Measurements from ENCODE around the gene SPTBN2. TPM values are rescaled to one million over a fixed set of nuclear protein-coding genes. Genes with fewer than 3 reads are reported as not detected.

The SPTBN2 gene
- total RNA-seq, result 10 to 100 TPM in 2 of 4 donors, 1 to 10 TPM in 2; 3.1 to 18.3 (median 8.5) TPM

DNA sequence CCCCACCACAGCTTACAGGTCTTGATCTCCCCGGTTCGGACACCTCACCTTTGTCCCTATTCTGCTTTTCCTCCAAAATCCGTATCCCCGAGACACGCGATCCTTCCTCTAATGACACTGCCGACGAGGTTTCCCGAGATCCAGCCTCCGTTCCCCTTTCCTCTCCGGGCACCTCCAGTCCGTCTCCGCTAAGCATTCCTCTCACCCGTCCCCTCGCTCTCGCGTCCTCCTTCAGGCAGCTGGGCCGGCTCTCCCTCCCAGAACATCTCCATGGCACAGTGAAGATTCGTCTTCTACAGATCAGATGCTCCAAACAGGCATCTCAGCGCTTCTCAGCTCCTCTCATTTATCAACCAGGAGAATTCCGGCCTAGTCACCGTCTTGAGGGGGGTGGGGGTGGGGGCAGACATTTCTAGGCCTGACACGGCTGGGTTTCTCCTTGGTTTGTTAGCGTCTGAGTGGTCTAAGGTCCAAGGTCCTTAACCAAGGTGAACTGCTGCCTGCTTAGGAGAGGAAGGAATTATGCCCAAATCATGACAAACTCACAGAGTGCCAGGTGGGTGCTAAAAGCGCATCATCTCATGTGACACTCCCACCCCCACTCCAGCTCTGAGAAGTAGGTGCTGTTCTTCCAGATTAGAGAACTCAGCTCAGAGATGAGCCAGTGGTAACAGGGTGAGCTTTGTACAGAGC lies at the start of gene SPTBN2:
SPTBN2 (minus strand) TSS at position 524 of the 693 bp plus-strand sequence. CDS start 7,976 bp downstream, outside the sequence.
- Histone ChIP-seq H3K36me3 (no peaks in the 10 kb centered on the region), H3K27ac (peak within 1 kb of the TSS in 2 of 4 donors; percentile 6 to 58), H3K9me3 (no peaks in the 10 kb centered on the region), H3K27me3 (peaks cover 3 to 24% of the 10 kb centered on the region in 2 donors), H3K4me3 (peak within 1 kb of the TSS; percentile 31 to 62 (median 46)), H3K4me1 (peaks cover 0 to 17% (median 4%) of the 10 kb centered on the region in 4 donors)
- DNase-seq (ENCODE audit: low spot score in 2 of 2), result no peak
- 19 to 21% methylated on average over 25 of the region's 25 CpGs for WGBS, 2 donors
- no peak for TF ChIP-seq POLR2A (IDR thresholded peaks at IDR 0.05)
- no peak for TF ChIP-seq EP300 (IDR thresholded peaks at IDR 0.05)
- TF ChIP-seq, protein P1, sequence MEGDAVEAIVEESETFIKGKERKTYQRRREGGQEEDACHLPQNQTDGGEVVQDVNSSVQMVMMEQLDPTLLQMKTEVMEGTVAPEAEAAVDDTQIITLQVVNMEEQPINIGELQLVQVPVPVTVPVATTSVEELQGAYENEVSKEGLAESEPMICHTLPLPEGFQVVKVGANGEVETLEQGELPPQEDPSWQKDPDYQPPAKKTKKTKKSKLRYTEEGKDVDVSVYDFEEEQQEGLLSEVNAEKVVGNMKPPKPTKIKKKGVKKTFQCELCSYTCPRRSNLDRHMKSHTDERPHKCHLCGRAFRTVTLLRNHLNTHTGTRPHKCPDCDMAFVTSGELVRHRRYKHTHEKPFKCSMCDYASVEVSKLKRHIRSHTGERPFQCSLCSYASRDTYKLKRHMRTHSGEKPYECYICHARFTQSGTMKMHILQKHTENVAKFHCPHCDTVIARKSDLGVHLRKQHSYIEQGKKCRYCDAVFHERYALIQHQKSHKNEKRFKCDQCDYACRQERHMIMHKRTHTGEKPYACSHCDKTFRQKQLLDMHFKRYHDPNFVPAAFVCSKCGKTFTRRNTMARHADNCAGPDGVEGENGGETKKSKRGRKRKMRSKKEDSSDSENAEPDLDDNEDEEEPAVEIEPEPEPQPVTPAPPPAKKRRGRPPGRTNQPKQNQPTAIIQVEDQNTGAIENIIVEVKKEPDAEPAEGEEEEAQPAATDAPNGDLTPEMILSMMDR (IDR thresholded peaks at IDR 0.05), result no peak

DNA sequence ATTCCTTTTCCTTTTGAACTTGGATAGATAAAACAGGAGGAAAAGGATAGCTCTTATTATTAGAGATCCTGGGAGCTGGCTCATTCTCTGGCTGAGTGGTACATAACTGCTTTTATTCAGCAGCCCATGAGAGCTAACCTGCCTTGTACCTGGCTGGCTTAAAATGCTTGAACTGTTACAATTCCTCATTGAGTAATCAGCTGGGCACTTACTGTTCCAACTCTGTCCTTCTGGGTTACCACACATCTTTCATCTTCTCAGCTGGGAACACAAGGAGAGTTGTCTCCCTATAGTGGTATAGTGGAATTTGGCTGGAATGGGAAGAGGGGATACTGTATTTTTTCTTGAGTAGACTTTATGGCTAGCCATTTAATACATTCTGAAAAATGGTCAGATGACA lies 39.8 kb upstream of the SPTBN2 start:
- no peak overlapping the region for H3K27ac ChIP-seq
- TF ChIP-seq EP300 (IDR thresholded peaks at IDR 0.05) (no peak), POLR2A (IDR thresholded peaks at IDR 0.05) (no peak)
- TF ChIP-seq, protein P1 (IDR thresholded peaks at IDR 0.05), result no peak
- H3K4me1 ChIP-seq, result peaks cover 0 to 11% (median 0%) of the 10 kb centered on the region in 4 donors
- H3K4me3 ChIP-seq, result no peak overlapping the region
- no peaks in the 10 kb centered on the region for H3K9me3 ChIP-seq
- no peaks in the 10 kb centered on the region for H3K36me3 ChIP-seq
- DNase-seq (ENCODE audit: low spot score in 2 of 2), result no peak
- no peaks in the 10 kb centered on the region for H3K27me3 ChIP-seq

DNA sequence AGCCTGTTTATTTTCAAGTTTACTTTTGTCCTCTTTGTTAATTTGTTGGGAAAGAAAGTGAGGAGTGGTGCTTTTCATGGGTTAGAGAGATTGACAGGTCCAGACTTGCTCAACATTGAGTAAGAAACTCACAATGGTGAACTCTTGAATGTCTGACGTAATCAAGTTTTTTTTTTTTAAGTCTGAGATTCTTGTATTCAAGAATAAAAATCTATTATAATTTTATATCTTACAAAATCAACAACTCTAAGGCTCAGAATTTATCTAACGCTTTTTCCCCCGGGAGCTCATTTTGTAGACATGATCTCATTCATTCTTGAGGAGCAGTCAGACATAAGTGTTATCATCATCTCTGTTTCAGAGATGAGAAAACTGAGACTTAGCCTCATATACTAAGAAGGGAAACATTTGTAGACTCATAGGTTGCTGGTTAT lies 39.1 kb upstream of the SPTBN2 start:
- no peaks in the 10 kb centered on the region for H3K9me3 ChIP-seq
- H3K4me1 ChIP-seq, result peaks cover 0 to 11% (median 0%) of the 10 kb centered on the region in 4 donors
- H3K27ac ChIP-seq, result no peak overlapping the region
- peaks cover 0 to under 1% (median 0%) of the 10 kb centered on the region in 3 donors for H3K36me3 ChIP-seq
- TF ChIP-seq EP300 (IDR thresholded peaks at IDR 0.05), result no peak
- TF ChIP-seq, protein P1 (IDR thresholded peaks at IDR 0.05), result no peak
- TF ChIP-seq POLR2A (IDR thresholded peaks at IDR 0.05), result no peak
- H3K27me3 ChIP-seq, result no peaks in the 10 kb centered on the region
- no peak for DNase-seq (ENCODE audit: low spot score in 2 of 2)
- 43 to 44% methylated on average over 3 of the region's 3 CpGs for WGBS, 2 donors
- no peak overlapping the region for H3K4me3 ChIP-seq

DNA sequence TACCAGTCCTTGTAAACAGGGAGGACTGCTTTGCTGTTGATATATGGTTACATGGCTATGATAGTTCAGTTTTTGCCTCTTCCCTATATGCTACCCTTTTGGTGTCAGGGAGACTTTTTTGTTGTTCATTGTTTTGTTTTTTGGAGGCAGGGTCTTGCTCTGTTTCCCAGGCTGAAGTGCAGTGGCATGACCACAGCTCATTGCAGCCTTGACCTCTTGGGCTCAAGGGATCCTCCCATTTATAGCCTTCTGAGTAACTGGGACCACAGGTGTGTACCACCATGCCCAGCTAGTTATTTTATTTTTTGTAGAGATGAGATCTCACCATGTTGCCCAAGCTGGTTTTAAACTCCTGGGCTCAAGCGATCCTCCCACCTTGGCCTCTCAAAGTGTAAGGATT lies 38.6 kb upstream of the SPTBN2 start:
- Histone ChIP-seq H3K27ac (no peak overlapping the region), H3K27me3 (no peaks in the 10 kb centered on the region), H3K9me3 (no peaks in the 10 kb centered on the region), H3K4me3 (no peak overlapping the region), H3K36me3 (peaks cover 0 to 5% (median 0%) of the 10 kb centered on the region in 3 donors), H3K4me1 (peaks cover 0 to 11% (median 0%) of the 10 kb centered on the region in 4 donors)
- DNase-seq (ENCODE audit: low spot score in 2 of 2), result no peak
- 94 to 96% methylated on average over 1 of the region's 1 CpG for WGBS, 2 donors
- TF ChIP-seq, protein P1 (IDR thresholded peaks at IDR 0.05), result no peak
- no peak for TF ChIP-seq POLR2A (IDR thresholded peaks at IDR 0.05)
- TF ChIP-seq EP300 (IDR thresholded peaks at IDR 0.05), result no peak

DNA sequence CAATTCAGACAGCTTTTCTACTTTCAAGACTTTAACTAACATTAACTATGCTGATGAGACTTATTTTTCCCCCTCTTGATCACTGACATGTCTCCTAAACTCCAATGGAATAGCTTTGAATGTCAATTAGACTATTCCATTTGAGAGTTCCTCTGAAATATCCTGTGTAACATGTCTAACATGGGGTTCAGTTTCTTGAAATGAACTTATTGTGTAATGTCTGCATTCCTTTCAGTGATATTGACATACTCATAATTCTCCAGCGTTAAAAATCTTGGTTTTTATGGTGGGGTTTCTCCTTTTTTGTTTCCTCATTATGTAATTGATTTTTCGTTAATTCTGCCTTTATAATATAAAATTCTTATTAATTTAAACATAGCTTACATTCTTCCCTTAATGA lies 37.7 kb upstream of the SPTBN2 start:
- no peaks in the 10 kb centered on the region for H3K27me3 ChIP-seq
- no peaks in the 10 kb centered on the region for H3K9me3 ChIP-seq
- no peak for DNase-seq (ENCODE audit: low spot score in 2 of 2)
- TF ChIP-seq, protein P1 (IDR thresholded peaks at IDR 0.05), result no peak
- TF ChIP-seq EP300 (IDR thresholded peaks at IDR 0.05), result no peak
- TF ChIP-seq POLR2A (IDR thresholded peaks at IDR 0.05), result no peak
- no peak overlapping the region for H3K4me3 ChIP-seq
- peaks cover 0 to 11% (median 0%) of the 10 kb centered on the region in 4 donors for H3K4me1 ChIP-seq
- H3K36me3 ChIP-seq, result peaks cover 0 to 15% (median 0%) of the 10 kb centered on the region in 3 donors
- H3K27ac ChIP-seq, result no peak overlapping the region
- WGBS, 2 donors, result 64 to 65% methylated on average over 2 of the region's 2 CpGs

Measured in tibial nerve (tissue), 4 donors.